ENCODE measurements around the gene SPATA33.
"Not testable (repeated sequence)": the region's sequence is repeated elsewhere in the genome, so short reads cannot be mapped to it uniquely, and the experiment has no call there.

SPATA33 gene

GRCh38 chr16:89695875-89696669 lies 38.4 kb downstream of the SPATA33 start:
- H3K36me3 ChIP-seq (ENCODE audit: control insufficient read depth, insufficient read depth, low read length): peaks cover 26% of the 10 kb centered on the region
- H3K4me3 ChIP-seq (replicated peaks; ENCODE audit: low read depth, low read length): no peak overlapping the region
- H3K27me3 ChIP-seq (replicated peaks; ENCODE audit: control insufficient read depth, insufficient read depth, low read length): no peaks in the 10 kb centered on the region
- no peak for DNase-seq (ENCODE audit: extremely low read depth, insufficient read length)
- no peak for TF ChIP-seq CTCF (IDR thresholded peaks at IDR 0.05; ENCODE audit: insufficient read depth, low read length, poor library complexity, severe bottlenecking)

DNA sequence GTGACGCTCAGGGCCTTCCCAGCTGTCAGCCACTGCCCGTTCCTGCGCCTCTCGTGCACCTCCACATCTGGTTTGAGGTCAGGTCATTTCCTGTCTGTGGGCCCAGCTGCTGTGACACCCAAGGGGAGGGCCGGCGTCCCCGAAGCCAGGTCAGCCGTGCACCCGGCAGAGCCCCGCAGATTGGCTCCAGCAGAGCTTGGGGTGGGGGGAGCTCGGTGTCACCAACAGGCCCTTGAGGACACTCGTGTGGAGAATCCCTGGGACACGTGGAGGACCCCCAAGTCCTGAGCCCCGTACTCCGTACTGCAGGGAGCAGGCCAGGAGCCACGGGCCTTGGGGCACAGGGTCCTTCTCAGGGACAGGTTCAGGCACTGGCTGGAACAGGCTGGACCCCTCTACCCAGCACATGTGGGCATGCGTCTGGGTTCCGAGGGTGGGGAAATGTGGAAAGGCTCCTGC lies 39.1 kb downstream of the SPATA33 start:
- peaks cover 22% of the 10 kb centered on the region for H3K36me3 ChIP-seq (ENCODE audit: control insufficient read depth, insufficient read depth, low read length)
- TF ChIP-seq CTCF (IDR thresholded peaks at IDR 0.05; ENCODE audit: insufficient read depth, low read length, poor library complexity, severe bottlenecking): no peak
- no peaks in the 10 kb centered on the region for H3K27me3 ChIP-seq (replicated peaks; ENCODE audit: control insufficient read depth, insufficient read depth, low read length)
- no peak overlapping the region for H3K4me3 ChIP-seq (replicated peaks; ENCODE audit: low read depth, low read length)
- peak; percentile 66 for DNase-seq (ENCODE audit: extremely low read depth, insufficient read length)

- Histone ChIP-seq H3K4me3 (replicated peaks; ENCODE audit: low read depth, low read length) (no peak overlapping the region), H3K36me3 (ENCODE audit: control insufficient read depth, insufficient read depth, low read length) (peaks cover 17% of the 10 kb centered on the region), H3K27me3 (replicated peaks; ENCODE audit: control insufficient read depth, insufficient read depth, low read length) (no peaks in the 10 kb centered on the region)
- no peak for DNase-seq (ENCODE audit: extremely low read depth, insufficient read length)
- no peak for TF ChIP-seq CTCF (IDR thresholded peaks at IDR 0.05; ENCODE audit: insufficient read depth, low read length, poor library complexity, severe bottlenecking)
Observed at GRCh38 chr16:89697161-89697615, 39.6 kb downstream of the SPATA33 start.

- Histone ChIP-seq H3K27me3 (replicated peaks; ENCODE audit: control insufficient read depth, insufficient read depth, low read length) (no peaks in the 10 kb centered on the region), H3K4me3 (replicated peaks; ENCODE audit: low read depth, low read length) (no peak overlapping the region), H3K36me3 (ENCODE audit: control insufficient read depth, insufficient read depth, low read length) (peaks cover 15% of the 10 kb centered on the region)
- no peak for TF ChIP-seq CTCF (IDR thresholded peaks at IDR 0.05; ENCODE audit: insufficient read depth, low read length, poor library complexity, severe bottlenecking)
- no peak for DNase-seq (ENCODE audit: extremely low read depth, insufficient read length)
Observed at GRCh38 chr16:89697616-89698331, 40.1 kb downstream of the SPATA33 start.

- not testable (repeated sequence) for DNase-seq (ENCODE audit: extremely low read depth, insufficient read length); H3K36me3 ChIP-seq (ENCODE audit: control insufficient read depth, insufficient read depth, low read length)
Observed at GRCh38 chr16:89698717-89699116, 41.1 kb downstream of the SPATA33 start.

DNA sequence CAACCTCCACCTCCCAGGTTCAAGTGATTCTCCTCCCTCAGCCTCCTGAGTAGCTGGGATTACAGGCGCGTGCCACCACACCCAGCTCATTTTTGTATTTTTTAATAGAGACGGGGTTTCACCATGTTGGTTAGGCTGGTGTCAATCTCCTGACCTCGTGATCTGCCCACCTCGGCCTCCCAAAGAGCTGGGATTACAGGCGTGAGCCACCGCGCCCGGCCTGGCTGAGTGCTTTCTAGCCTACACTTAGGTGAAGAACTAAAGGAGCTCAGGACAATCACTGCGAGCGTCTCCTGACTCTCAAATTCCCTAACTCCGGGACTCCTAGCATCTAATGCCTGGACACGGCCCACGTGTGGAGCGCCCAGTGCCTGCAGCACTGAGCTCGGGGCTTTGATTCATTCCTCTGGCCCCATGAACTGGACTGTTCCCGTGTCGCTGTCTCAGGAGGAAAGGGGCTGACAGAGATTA lies 42.0 kb downstream of the SPATA33 start:
- H3K36me3 ChIP-seq (ENCODE audit: control insufficient read depth, insufficient read depth, low read length); H3K27me3 ChIP-seq (replicated peaks; ENCODE audit: control insufficient read depth, insufficient read depth, low read length); H3K4me3 ChIP-seq (replicated peaks; ENCODE audit: low read depth, low read length); DNase-seq (ENCODE audit: extremely low read depth, insufficient read length): not testable (repeated sequence)

More at GRCh38 chr16:89698717-89699116, 41.1 kb downstream of the SPATA33 start:
- not testable (repeated sequence) for H3K27me3 ChIP-seq (replicated peaks; ENCODE audit: control insufficient read depth, insufficient read depth, low read length); H3K4me3 ChIP-seq (replicated peaks; ENCODE audit: low read depth, low read length)
